HG03025 (cell line): ENCODE results near the gene SPN.
"Not testable (repeated sequence)": the region's sequence is repeated elsewhere in the genome, so short reads cannot be mapped to it uniquely, and the experiment has no call there.

Experiments
- ATAC-seq: cut with Tn5 transposase; IDR thresholded peaks from one replicate; pipeline ENCODE4 v1.9.1; 2021; ENCODE audit warnings: mild to moderate bottlenecking, moderate library complexity; ENCODE audit not compliant: unreplicated experiment, low FRiP score

The SPN gene

GRCh38 chr16:29699324-29700219, 36.5 kb downstream of the SPN start:
- no peak for ATAC-seq

- no peak for ATAC-seq
Measured at GRCh38 chr16:29700253-29700987, 37.4 kb downstream of the SPN start.

GRCh38 chr16:29701214-29701555, 38.1 kb downstream of the SPN start:
- no peak for ATAC-seq

- no peak for ATAC-seq
Measured at GRCh38 chr16:29702269-29702668, 39.2 kb downstream of the SPN start.

- ATAC-seq = no peak
Measured at GRCh38 chr16:29705030-29705429, 42.0 kb downstream of the SPN start.

- ATAC-seq = not testable (repeated sequence)
Measured at GRCh38 chr16:29707160-29707559, 44.1 kb downstream of the SPN start.

- ATAC-seq = no peak
Measured at GRCh38 chr16:29708917-29709600, 46.0 kb downstream of the SPN start.

- ATAC-seq = not testable (repeated sequence)
Measured at GRCh38 chr16:29709657-29710056, 46.6 kb downstream of the SPN start.

GRCh38 chr16:29710227-29711219, 47.5 kb downstream of the SPN start:
- no peak for ATAC-seq

- no peak for ATAC-seq
Measured at GRCh38 chr16:29712809-29713208, 49.8 kb downstream of the SPN start.

GRCh38 chr16:29714396-29714795, 51.3 kb downstream of the SPN start:
- ATAC-seq = no peak

- no peak for ATAC-seq
Measured at GRCh38 chr16:29714972-29715371, 51.9 kb downstream of the SPN start.

- no peak for ATAC-seq
Measured at GRCh38 chr16:29717113-29717512, 54.1 kb downstream of the SPN start.

- ATAC-seq = no peak
Measured at GRCh38 chr16:29719063-29719462, 56.0 kb downstream of the SPN start.
